Measurements from ENCODE around the gene FKBP4. TPM values are rescaled to one million over a fixed set of nuclear protein-coding genes. Genes with fewer than 3 reads are reported as not detected.

The FKBP4 gene
- total RNA-seq, 1 donor from 2014 or later = 56.2 TPM

DNA sequence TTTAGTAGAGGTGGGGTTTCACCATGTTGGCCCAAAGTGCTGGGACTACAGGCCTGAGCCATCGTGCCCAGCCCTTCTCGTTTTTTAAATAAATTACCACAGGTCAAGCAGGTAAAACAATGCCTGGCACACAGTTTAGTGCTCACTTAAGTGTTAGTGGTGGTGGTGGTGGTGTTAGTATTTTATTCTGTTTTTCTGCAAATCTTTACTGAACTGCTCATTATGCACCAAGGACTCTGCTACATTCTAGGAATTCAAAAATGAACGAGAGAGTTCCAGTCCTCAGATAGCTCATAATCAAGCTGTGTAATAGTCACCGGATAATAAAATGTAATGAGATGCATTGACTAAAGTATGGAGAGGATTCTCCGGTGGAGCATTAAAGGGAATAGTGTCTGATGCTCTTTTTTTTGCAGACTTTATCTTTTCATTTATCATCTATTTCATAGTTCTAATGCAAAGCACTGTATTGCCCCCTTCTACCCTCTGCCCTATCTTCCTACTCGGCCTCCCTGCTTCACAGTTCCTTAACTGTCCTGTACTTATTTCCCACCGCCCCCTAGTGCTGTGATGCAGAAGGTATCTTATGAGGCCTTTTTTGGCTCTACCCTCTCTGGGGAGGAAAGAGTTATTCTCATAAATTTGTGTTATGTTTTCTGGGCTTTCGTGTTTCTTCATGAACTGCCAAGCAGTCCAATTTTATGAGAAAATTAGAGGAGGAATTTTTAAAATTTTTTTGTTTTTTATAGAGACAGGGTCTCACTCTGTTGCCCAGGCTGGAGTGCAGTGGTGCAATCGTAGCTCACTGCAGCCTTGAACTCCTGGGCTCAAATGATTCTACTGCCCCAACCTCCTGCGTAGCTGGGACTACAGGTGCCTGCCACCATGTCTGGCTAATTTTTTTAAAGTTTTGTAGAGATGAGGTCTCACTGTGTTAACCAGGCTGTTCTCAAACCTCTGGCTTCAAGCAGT lies 18.7 kb downstream of the FKBP4 start:
- H3K36me3 Mint-ChIP-seq (ENCODE audit: low read depth) = peaks cover 7% of the 10 kb centered on the region
- H3K9me3 Mint-ChIP-seq (ENCODE audit: low read depth) = no peaks in the 10 kb centered on the region
- DNase-seq (ENCODE audit: low spot score) = no peak
- H3K27me3 Mint-ChIP-seq (ENCODE audit: low read depth) = no peaks in the 10 kb centered on the region
- H3K4me3 Mint-ChIP-seq (ENCODE audit: unreplicated experiment) = peak overlapping the region; percentile 99
- TF ChIP-seq, protein P1, sequence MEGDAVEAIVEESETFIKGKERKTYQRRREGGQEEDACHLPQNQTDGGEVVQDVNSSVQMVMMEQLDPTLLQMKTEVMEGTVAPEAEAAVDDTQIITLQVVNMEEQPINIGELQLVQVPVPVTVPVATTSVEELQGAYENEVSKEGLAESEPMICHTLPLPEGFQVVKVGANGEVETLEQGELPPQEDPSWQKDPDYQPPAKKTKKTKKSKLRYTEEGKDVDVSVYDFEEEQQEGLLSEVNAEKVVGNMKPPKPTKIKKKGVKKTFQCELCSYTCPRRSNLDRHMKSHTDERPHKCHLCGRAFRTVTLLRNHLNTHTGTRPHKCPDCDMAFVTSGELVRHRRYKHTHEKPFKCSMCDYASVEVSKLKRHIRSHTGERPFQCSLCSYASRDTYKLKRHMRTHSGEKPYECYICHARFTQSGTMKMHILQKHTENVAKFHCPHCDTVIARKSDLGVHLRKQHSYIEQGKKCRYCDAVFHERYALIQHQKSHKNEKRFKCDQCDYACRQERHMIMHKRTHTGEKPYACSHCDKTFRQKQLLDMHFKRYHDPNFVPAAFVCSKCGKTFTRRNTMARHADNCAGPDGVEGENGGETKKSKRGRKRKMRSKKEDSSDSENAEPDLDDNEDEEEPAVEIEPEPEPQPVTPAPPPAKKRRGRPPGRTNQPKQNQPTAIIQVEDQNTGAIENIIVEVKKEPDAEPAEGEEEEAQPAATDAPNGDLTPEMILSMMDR (IDR thresholded peaks at IDR 0.05) = peak; percentile 85
- peaks cover 25% of the 10 kb centered on the region for H3K4me1 Mint-ChIP-seq (ENCODE audit: low read depth)
- H3K27ac Mint-ChIP-seq (ENCODE audit: unreplicated experiment) = peak overlapping the region; percentile 100

DNA sequence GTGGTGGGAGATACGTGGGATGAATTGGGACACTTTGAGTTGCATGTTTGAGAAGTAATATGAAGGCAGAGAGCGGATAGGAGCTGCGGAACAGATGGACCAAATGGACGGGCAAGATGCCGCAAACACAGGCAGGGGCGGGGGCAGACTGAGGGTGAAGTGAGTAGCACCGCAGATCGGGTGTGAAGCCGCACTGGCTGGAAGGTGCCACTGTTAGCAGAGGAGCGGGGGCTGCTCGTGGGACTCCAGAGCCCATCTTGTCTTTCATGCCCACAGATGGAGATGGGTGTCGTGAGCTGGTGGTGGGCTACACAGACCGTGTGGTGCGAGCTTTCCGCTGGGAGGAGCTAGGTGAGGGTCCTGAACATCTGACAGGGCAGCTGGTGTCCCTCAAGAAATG lies 25.0 kb downstream of the FKBP4 start:
- Mint-ChIP-seq H3K4me1 (ENCODE audit: low read depth) (no peaks in the 10 kb centered on the region), H3K36me3 (ENCODE audit: low read depth) (peaks cover 42% of the 10 kb centered on the region), H3K4me3 (ENCODE audit: unreplicated experiment) (no peak overlapping the region), H3K27ac (ENCODE audit: unreplicated experiment) (no peak overlapping the region), H3K27me3 (ENCODE audit: low read depth) (no peaks in the 10 kb centered on the region), H3K9me3 (ENCODE audit: low read depth) (no peaks in the 10 kb centered on the region)
- no peak for DNase-seq (ENCODE audit: low spot score)
- TF ChIP-seq, protein P1 (IDR thresholded peaks at IDR 0.05) = no peak

DNA sequence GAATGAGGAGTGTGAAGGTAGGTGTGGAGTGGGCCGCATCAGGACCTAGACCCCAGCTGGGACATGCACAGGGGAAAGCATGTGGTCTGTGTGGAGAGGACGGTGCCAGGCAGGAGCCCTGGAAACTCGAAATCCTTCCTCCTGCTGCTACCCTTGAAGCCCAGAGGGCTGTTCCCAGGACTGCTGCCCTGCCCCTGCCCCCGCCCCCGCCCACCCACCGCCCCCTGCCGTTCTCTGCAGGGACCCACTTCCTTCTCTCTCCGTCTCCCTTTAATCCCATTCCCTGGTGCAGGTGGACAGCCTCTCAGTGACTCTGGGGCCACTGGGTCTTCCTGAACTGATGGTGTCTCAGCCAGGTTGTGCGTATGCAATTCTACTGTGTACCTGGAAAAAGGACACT lies 25.7 kb downstream of the FKBP4 start:
- no peaks in the 10 kb centered on the region for H3K9me3 Mint-ChIP-seq (ENCODE audit: low read depth)
- TF ChIP-seq, protein P1 (IDR thresholded peaks at IDR 0.05) = no peak
- no peaks in the 10 kb centered on the region for H3K4me1 Mint-ChIP-seq (ENCODE audit: low read depth)
- no peak overlapping the region for H3K4me3 Mint-ChIP-seq (ENCODE audit: unreplicated experiment)
- no peak for DNase-seq (ENCODE audit: low spot score)
- no peak overlapping the region for H3K27ac Mint-ChIP-seq (ENCODE audit: unreplicated experiment)
- H3K36me3 Mint-ChIP-seq (ENCODE audit: low read depth) = peaks cover 46% of the 10 kb centered on the region
- H3K27me3 Mint-ChIP-seq (ENCODE audit: low read depth) = no peaks in the 10 kb centered on the region

DNA sequence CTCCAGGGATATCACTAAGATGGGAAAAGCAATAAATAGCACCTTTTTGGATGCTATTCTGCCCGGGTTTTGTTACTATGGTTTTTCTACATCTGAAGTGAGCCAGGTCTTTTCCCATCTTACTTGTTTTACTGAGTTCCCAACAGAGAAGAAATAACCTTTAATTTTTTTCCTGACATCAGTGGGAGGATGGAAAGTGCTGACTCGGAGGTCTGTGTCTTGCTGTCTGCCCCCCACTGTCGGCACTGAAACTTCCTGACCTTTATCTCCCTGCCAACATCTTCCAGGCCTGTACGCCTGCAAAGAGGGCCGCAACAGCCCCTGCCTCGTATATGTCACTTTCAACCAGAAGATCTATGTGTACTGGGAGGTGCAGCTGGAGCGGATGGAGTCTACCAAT lies 28.7 kb downstream of the FKBP4 start:
- Mint-ChIP-seq H3K27ac (ENCODE audit: unreplicated experiment) (no peak overlapping the region), H3K4me1 (ENCODE audit: low read depth) (no peaks in the 10 kb centered on the region), H3K27me3 (ENCODE audit: low read depth) (no peaks in the 10 kb centered on the region), H3K9me3 (ENCODE audit: low read depth) (no peaks in the 10 kb centered on the region), H3K4me3 (ENCODE audit: unreplicated experiment) (no peak overlapping the region), H3K36me3 (ENCODE audit: low read depth) (peaks cover 52% of the 10 kb centered on the region)
- TF ChIP-seq, protein P1 (IDR thresholded peaks at IDR 0.05) = no peak
- DNase-seq (ENCODE audit: low spot score) = no peak

DNA sequence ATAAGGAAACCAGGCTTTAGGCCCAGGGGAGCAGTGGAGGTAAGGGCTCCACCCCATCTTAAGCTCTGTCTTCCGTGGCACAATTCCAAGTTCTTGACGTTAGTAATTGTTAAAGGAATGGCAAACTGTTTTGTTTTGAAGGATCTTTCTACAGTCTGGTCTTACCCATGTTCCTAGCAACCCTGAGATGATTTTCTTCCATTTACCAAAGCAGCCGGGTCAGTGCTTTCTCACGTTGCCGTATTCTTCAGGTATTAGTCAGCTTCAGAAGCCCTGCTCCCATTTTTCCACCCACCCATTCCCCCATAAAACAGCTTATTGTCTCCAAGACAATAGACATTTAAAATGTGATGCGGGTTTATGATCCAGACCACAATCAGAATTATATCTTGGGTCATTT lies 29.8 kb downstream of the FKBP4 start:
- no peak for DNase-seq (ENCODE audit: low spot score)
- Mint-ChIP-seq H3K27ac (ENCODE audit: unreplicated experiment) (no peak overlapping the region), H3K9me3 (ENCODE audit: low read depth) (no peaks in the 10 kb centered on the region), H3K4me1 (ENCODE audit: low read depth) (no peaks in the 10 kb centered on the region), H3K4me3 (ENCODE audit: unreplicated experiment) (no peak overlapping the region), H3K27me3 (ENCODE audit: low read depth) (no peaks in the 10 kb centered on the region), H3K36me3 (ENCODE audit: low read depth) (peaks cover 53% of the 10 kb centered on the region)
- TF ChIP-seq, protein P1 (IDR thresholded peaks at IDR 0.05) = no peak
